Memory B cell (primary cell): Measurements from ENCODE around the gene SLC19A3.

Source experiments
- ATAC-seq: fragments of 150-1000 bp; cut with Tn5 transposase; 2 replicates; pipeline ENCODE4 v1.10.0; 2021; ENCODE audit warnings: low read depth, mild to moderate bottlenecking, moderate library complexity
- DNase-seq, 2 donors: peaks; one replicate each; pipeline ENCODE4 v3.0.0; 2022; ENCODE audit warnings: low spot score in 2 of 2
- H3K27ac Mint-ChIP-seq: one replicate; pipeline ENCODE4 v1.8.0; 2022; ENCODE audit warnings: mild to moderate bottlenecking, moderate library complexity, mixed read lengths
- H3K27me3 Mint-ChIP-seq: one replicate; pipeline ENCODE4 v1.8.0; 2022; ENCODE audit warnings: mixed read lengths
- H3K36me3 Mint-ChIP-seq: one replicate; pipeline ENCODE4 v1.8.0; 2022; ENCODE audit warnings: mild to moderate bottlenecking, mixed read lengths
- H3K4me1 Mint-ChIP-seq: one replicate; pipeline ENCODE4 v1.8.0; 2022; ENCODE audit warnings: mixed read lengths
- H3K4me3 Mint-ChIP-seq: one replicate; pipeline ENCODE4 v1.8.0; 2022; ENCODE audit warnings: mild to moderate bottlenecking, moderate library complexity, mixed read lengths
- H3K9me3 Mint-ChIP-seq: one replicate; pipeline ENCODE4 v1.8.0; 2022; ENCODE audit warnings: mixed read lengths

SLC19A3 gene

DNA sequence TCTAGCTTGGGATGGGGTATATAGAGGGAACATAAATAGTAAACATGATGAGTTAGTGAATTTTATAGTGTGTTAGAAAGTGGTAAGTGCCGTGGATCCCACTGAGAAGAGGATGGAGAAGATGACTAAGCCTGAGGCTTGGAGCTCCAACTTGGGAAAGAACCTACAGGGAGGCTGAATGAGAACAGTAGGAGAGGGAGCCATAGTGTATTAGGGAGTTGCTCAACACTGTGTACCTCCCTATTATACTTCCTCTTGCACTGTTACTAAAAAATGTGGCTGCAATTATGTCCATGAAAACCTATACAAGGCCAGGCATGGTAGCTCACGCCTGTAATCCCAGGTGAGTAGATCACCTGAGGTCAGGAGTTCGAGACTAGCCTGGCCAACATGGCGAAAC is 2.9 kb upstream of the SLC19A3 start:
- Mint-ChIP-seq H3K36me3 (no peaks in the 10 kb centered on the region), H3K27ac (no peak overlapping the region), H3K4me1 (no peaks in the 10 kb centered on the region), H3K27me3 (peaks cover 5% of the 10 kb centered on the region), H3K9me3 (no peaks in the 10 kb centered on the region), H3K4me3 (no peak overlapping the region)
- ATAC-seq (no peak), DNase-seq (no peak)

DNA sequence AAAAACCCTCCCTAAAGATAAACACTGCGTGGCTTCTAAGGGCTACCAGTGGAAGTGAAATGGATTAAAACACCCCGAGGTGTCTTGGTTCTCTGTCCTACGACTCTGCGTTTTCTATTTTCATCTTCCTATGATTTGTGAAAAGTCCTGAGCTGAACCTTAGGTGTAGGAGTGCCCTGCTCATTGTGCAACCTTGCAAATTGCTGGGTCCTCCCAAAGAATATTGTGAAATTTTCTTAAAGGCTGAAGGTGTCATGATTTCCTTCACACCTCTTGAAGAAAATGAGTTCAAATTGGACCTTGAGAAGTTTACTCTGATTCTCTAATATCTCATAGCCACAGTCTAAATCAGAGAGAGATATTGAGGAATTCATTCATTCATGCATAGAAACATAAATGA is 1.8 kb upstream of the SLC19A3 start:
- Mint-ChIP-seq H3K9me3 (no peaks in the 10 kb centered on the region), H3K4me3 (no peak overlapping the region), H3K27me3 (peaks cover 5% of the 10 kb centered on the region), H3K36me3 (no peaks in the 10 kb centered on the region), H3K4me1 (no peaks in the 10 kb centered on the region), H3K27ac (no peak overlapping the region)
- DNase-seq (no peak), ATAC-seq (no peak)

DNA sequence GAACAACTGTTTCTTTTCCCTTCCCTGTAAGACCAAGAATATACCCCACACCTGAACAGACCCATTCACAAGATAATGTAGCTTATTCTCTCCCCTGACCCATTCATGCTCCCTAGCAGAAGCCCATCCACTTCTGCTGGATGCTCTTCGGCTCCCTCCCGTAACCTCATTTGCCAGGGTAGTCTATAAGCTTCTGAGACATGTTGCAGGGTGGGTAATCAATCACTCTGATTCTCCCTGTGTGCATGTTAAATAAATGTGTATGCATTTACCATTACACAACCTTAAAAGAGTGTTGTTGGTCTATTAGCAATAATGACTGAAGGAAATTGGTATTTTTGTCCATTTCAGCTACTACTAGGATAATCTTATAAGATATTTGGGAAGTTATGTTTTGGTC is 1.3 kb downstream of the SLC19A3 start:
- H3K4me1 Mint-ChIP-seq: no peaks in the 10 kb centered on the region
- no peaks in the 10 kb centered on the region for H3K36me3 Mint-ChIP-seq

DNA sequence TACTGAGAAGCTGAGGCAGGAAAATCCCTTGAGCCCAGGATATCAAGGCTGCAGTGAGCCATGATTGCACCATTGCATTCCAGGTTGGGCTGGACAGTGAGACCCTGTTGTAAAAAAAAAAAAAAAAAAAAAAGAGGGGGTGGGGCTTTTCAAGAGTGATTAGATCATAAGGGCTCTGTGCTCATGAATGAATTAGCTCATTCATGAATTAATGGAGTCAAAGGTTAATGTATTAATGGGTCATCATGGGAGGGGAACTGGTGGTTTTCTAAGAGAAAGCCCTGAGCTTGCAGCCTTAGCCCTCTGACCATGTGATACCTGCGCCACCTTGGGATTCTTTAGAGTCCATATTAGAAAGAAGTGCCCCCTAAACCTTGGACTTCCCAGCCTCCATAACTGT is 4.5 kb downstream of the SLC19A3 start:
- DNase-seq: no peak
- Mint-ChIP-seq H3K4me1 (no peaks in the 10 kb centered on the region), H3K27ac (no peak overlapping the region)

More for the DNA sequence above, 1.3 kb downstream of the SLC19A3 start:
- ATAC-seq: no peak
- Mint-ChIP-seq H3K4me3 (no peak overlapping the region), H3K27ac (no peak overlapping the region), H3K27me3 (peaks cover 3% of the 10 kb centered on the region), H3K9me3 (no peaks in the 10 kb centered on the region)
- no peak for DNase-seq

DNA sequence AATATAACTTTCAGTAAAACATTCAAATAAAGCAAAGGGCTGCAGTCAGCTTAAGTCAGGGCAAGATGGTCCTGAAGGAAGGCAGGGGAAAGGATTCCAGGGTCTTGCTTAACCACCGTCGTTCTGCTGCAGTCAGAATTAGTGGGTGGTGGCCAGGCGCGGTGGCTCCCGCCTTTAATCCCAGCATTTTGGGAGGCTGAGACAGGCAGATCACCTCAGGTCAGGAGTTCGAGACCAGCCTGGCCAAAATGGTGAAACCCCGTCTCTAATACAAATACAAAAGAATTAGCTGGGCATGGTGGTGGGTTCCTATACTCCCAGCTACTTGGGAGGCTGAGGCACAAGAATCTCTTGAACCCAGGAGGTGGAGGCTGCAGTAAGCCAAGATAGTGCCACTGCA is 6.8 kb downstream of the SLC19A3 start:
- Mint-ChIP-seq H3K4me1 (no peaks in the 10 kb centered on the region), H3K4me3 (no peak overlapping the region), H3K27me3 (peaks cover 1% of the 10 kb centered on the region), H3K9me3 (no peaks in the 10 kb centered on the region), H3K36me3 (no peaks in the 10 kb centered on the region), H3K27ac (no peak overlapping the region)
- ATAC-seq (no peak), DNase-seq (no peak)

More for the DNA sequence above, 4.5 kb downstream of the SLC19A3 start:
- Mint-ChIP-seq H3K4me3 (no peak overlapping the region), H3K36me3 (no peaks in the 10 kb centered on the region), H3K27me3 (peaks cover 2% of the 10 kb centered on the region), H3K9me3 (no peaks in the 10 kb centered on the region)
- no peak for ATAC-seq

DNA sequence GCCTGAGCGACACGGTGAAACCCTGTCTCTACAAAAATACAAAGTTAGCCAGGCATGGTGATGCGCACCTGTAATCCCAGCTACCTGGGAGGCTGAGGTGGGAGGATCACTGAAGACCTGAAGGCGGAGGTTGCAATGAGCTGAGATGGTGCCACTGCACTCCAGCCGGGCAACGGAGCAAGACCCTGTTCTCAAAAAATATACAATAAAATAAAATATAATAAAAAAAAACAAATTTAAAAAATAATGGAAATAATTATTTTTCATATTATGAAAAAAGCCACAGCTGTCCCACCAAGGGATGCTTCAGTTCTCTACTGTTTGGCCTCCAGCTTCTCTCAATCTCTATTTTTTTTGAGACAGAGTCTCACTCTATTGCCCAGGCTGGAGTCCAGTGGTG is 10.4 kb downstream of the SLC19A3 start:
- Mint-ChIP-seq H3K27ac (no peak overlapping the region), H3K9me3 (no peaks in the 10 kb centered on the region), H3K27me3 (peaks cover 6% of the 10 kb centered on the region), H3K4me1 (no peaks in the 10 kb centered on the region), H3K36me3 (no peaks in the 10 kb centered on the region), H3K4me3 (no peak overlapping the region)
- no peak for DNase-seq
- ATAC-seq: no peak

DNA sequence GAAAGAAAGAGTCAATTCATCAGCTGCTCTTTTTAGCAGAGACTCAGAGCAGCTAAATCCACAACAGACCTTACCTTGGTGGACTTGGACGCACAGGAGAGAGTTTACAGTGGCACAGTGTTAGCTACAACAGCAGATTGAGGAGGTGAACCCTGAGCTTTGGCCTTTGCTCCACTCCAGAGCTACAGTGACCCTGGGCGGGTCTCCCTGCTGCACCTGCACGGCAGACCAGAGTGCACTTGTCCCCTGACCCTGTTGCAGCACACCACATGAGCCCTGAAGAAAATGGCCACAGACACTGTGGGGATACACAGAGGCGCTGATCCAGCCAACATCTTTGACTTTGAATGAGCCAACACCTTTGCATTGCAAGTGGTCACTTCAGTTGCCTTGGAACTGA is 11.0 kb downstream of the SLC19A3 start:
- Mint-ChIP-seq H3K9me3 (no peaks in the 10 kb centered on the region), H3K27ac (no peak overlapping the region)
- no peak for ATAC-seq

DNA sequence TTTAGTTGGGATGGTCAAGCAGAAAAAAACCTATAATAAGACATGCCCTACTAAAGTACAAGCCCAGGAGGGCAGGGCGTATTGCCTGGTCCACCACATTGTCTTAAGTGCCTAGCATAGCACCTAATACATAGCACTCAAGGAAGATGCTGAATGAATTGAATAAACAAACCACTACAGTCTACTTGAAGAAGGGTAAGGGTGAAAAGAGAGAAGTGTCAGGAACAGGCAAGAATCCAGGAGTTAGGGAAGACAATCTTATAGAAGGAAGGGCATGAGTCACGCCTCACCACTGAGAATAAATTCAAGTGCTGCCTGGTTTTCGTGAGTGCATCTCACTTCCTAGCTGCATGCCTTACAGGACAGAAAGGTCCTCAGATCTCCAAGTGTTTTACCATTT is 13.9 kb downstream of the SLC19A3 start:
- Mint-ChIP-seq H3K9me3 (no peaks in the 10 kb centered on the region), H3K4me1 (no peaks in the 10 kb centered on the region), H3K4me3 (no peak overlapping the region), H3K27me3 (peaks cover 10% of the 10 kb centered on the region), H3K27ac (no peak overlapping the region), H3K36me3 (peaks cover 1% of the 10 kb centered on the region)
- ATAC-seq: no peak
- DNase-seq: no peak

More for the DNA sequence above, 11.0 kb downstream of the SLC19A3 start:
- H3K4me3 Mint-ChIP-seq: no peak overlapping the region
- no peaks in the 10 kb centered on the region for H3K4me1 Mint-ChIP-seq
- no peak for DNase-seq
- H3K36me3 Mint-ChIP-seq: peaks cover 1% of the 10 kb centered on the region
- H3K27me3 Mint-ChIP-seq: peaks cover 6% of the 10 kb centered on the region

DNA sequence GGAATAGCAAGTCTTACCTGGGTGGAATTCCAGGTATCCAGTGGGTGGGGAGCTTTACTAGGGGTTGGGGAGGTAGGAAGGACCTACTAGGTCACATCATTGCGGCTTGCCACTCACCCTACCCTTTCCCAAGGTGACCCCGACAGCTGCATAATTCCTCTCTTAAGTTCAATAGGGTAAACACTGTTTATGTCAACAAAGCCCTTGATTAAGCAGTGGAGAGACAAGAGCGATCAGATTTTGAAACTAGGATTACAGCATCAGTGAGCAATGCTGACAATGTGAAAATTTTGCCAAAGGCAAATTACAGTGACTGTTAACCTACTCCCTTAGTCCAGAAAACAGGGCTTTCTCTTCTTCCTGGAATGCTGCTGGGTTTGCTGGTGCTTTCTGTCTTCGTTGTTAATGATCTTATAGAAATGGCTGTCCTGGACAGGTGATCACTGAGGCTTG is 14.5 kb downstream of the SLC19A3 start:
- ATAC-seq: no peak
- Mint-ChIP-seq H3K9me3 (no peaks in the 10 kb centered on the region), H3K4me1 (no peaks in the 10 kb centered on the region), H3K27ac (no peak overlapping the region), H3K27me3 (peaks cover 10% of the 10 kb centered on the region), H3K36me3 (peaks cover 1% of the 10 kb centered on the region), H3K4me3 (no peak overlapping the region)
- DNase-seq: no peak

DNA sequence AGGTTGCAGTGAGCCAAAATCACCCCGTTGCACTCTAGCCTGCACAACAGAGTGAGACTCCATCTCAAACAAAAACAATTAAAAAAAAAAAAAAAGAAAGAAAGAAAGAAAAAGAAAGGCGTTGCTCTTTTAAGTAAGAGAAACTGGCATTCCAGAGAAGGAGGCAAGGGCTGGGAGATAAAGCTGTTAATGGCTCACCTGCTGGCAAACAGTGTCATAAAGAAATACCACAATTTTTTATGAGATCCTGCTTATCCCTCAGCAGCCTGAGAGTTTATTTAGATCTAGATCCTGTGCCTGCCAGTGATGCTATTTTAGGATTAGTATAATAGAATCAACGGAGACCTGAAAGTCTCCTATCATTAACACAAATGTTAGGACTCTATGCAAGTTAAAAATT is 16.3 kb downstream of the SLC19A3 start:
- Mint-ChIP-seq H3K36me3 (peaks cover 1% of the 10 kb centered on the region), H3K4me3 (no peak overlapping the region), H3K9me3 (no peaks in the 10 kb centered on the region), H3K27ac (no peak overlapping the region), H3K4me1 (peaks cover under 1% of the 10 kb centered on the region), H3K27me3 (peaks cover 10% of the 10 kb centered on the region)
- DNase-seq (no peak), ATAC-seq (no peak)

DNA sequence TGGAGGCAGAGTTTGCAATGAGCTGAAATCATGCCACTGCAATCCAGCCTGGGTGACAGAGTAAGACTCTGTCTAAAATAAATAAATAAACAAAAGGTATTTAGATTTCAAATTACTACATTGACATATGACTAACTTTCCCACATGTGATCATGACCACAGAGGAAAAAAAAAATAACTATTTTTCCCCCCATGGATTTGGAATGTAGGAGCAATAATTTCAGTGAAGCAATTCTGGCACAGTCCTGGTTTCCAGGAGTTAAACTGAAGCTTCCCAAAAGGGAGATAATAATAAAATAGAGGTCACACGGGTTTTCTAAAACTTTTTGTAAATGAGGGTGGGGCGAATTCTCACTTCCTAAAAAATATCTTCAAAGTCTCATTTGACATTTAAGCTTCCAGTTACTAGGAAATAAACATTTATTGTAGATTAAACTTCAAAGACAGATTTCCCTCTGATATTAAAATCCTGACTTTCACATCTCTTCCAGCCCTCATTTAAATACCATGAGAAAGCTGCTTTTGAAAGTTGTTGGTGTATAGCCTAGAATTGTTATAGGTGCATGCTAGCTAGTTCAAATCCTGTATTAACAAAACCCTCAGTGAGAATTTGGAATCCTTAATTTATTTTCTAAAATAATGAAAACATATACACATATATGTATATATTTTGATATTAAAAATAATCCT is 20.7 kb downstream of the SLC19A3 start:
- no peaks in the 10 kb centered on the region for H3K9me3 Mint-ChIP-seq
- H3K4me1 Mint-ChIP-seq: peaks cover 5% of the 10 kb centered on the region
- peaks cover 1% of the 10 kb centered on the region for H3K36me3 Mint-ChIP-seq
- DNase-seq: no peak
- H3K27me3 Mint-ChIP-seq: peaks cover 7% of the 10 kb centered on the region
- no peak overlapping the region for H3K27ac Mint-ChIP-seq
- H3K4me3 Mint-ChIP-seq: no peak overlapping the region
- no peak for ATAC-seq

DNA sequence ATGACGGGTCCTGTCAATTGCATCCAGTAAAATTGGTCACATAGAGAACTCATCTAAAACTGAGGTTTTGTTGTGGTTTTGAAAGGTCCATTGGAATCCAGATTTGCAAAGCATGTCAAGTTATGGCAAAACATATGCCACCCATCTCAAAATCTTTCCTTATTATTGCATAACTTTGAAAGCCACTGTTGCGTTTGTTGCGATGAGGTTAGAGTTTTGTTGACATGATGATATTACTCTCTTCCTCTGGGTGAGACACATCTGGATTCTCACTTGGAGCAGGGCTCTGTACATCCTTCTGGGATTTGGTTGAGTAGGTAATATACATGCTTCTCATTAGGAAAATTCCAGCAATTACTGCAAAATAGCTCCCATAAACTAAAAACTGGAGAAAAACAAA is 30.6 kb downstream of the SLC19A3 start:
- H3K4me3 Mint-ChIP-seq: no peak overlapping the region
- ATAC-seq (no peak), DNase-seq (no peak)
- H3K27ac Mint-ChIP-seq: no peak overlapping the region
- no peaks in the 10 kb centered on the region for H3K36me3 Mint-ChIP-seq
- no peaks in the 10 kb centered on the region for H3K9me3 Mint-ChIP-seq
- H3K4me1 Mint-ChIP-seq: no peaks in the 10 kb centered on the region
- H3K27me3 Mint-ChIP-seq: peaks cover 7% of the 10 kb centered on the region

DNA sequence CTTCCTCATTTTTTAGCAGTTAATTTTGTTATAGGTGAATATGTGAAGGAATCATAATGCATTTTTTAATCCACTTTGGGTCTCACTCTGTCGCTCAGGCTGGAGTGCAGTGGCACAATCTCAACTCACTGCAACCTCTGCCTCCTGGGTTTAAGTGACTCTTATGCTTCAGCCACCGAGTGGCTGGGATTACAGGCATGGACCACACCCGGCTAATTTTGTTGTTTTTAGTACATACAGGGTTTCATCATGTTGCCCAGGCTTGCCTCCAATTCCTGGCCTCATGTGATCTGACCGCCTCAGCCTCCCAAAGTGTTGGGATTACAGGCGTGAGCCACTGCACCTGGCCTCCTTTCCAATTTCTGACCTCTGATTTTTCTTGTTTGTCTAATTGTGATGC is 33.6 kb downstream of the SLC19A3 start:
- Mint-ChIP-seq H3K9me3 (no peaks in the 10 kb centered on the region), H3K27ac (no peak overlapping the region), H3K4me1 (no peaks in the 10 kb centered on the region), H3K36me3 (no peaks in the 10 kb centered on the region), H3K4me3 (no peak overlapping the region), H3K27me3 (peaks cover 7% of the 10 kb centered on the region)
- ATAC-seq: no peak
- DNase-seq: no peak

DNA sequence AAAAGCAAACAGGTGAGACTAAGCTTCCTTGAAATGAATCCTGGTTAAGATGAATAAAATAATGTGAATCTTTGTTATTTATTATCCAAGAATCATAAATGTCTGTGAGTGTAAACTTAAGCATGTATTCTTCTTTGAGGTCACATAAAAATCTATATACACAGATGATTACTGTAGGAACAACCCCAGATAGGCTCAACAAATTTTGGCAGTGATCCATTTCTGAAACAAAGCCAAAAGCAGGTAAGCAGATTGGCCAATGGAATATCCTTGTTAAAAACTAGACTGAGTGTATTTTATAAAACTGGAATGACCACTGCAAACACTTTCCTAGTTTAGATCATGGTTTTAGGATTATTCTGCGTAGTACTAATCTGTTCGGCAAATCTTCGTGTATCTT is 39.9 kb downstream of the SLC19A3 start:
- no peaks in the 10 kb centered on the region for H3K4me1 Mint-ChIP-seq
- no peak for ATAC-seq
- H3K27ac Mint-ChIP-seq: no peak overlapping the region
- H3K27me3 Mint-ChIP-seq: peaks cover 6% of the 10 kb centered on the region
- no peaks in the 10 kb centered on the region for H3K36me3 Mint-ChIP-seq
- no peak overlapping the region for H3K4me3 Mint-ChIP-seq
- no peaks in the 10 kb centered on the region for H3K9me3 Mint-ChIP-seq
- no peak for DNase-seq

DNA sequence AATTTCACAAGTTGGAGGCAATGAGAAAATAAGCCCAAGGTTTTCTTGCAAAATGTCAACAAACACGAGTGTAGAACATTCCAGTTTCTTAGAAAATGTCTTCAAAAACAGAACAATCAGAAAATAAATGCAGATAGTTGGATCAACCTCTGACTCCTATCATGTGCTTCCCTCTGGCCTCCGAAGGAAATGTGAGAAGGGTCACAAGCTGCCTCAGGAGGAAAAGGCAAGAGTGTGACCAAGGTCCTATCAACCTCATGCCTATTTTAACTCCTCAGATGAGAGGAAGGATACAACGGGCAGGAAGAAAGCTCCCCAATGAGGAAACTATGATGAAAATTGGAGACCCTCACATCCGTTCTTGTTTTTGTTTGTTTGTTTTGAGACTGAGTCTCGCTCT is 43.3 kb downstream of the SLC19A3 start:
- no peak for DNase-seq
- Mint-ChIP-seq H3K4me1 (no peaks in the 10 kb centered on the region), H3K27ac (no peak overlapping the region), H3K27me3 (peaks cover 6% of the 10 kb centered on the region), H3K4me3 (no peak overlapping the region), H3K9me3 (no peaks in the 10 kb centered on the region), H3K36me3 (no peaks in the 10 kb centered on the region)
- ATAC-seq: no peak
